Activated CD4-positive, alpha-beta T cell treated with anti-CD3 and anti-CD28 coated beads, Interleukin-2, Interleukin-4, amounts not matched to agents 100 ng/mL and 50 ng/mL, durations not matched to agents 16 hours and 8 hours (primary cell): ENCODE results near the gene VKORC1.

ENCODE experiments used
- DNase-seq: peaks from one replicate; pipeline ENCODE4 v3.0.0-alpha.2; 2020; ENCODE audit warnings: low spot score

Gene VKORC1

GRCh38 chr16:31130336-31130891 lies 35.8 kb upstream of the VKORC1 start:
- DNase-seq, result no peak

GRCh38 chr16:31129568-31130335 lies 35.2 kb upstream of the VKORC1 start:
- DNase-seq, result no peak

- DNase-seq, result no peak
Observed at GRCh38 chr16:31128711-31129567, 34.3 kb upstream of the VKORC1 start.

GRCh38 chr16:31127182-31127581 lies 32.6 kb upstream of the VKORC1 start:
- no peak for DNase-seq

GRCh38 chr16:31125844-31126243 lies 31.2 kb upstream of the VKORC1 start:
- DNase-seq, result no peak

- DNase-seq, result no peak
Observed at GRCh38 chr16:31120129-31120528, 25.5 kb upstream of the VKORC1 start.

GRCh38 chr16:31118223-31119155 lies 23.9 kb upstream of the VKORC1 start:
- no peak for DNase-seq

GRCh38 chr16:31117384-31118222 lies 23.0 kb upstream of the VKORC1 start, which contains the start of gene KAT8:
KAT8 (plus strand) TSS chr16:31117664; CDS start chr16:31117682, 18 bp downstream.
- peak; percentile 98 for DNase-seq

GRCh38 chr16:31114468-31114867 lies 19.9 kb upstream of the VKORC1 start:
- no peak for DNase-seq

- DNase-seq, result no peak
Observed at GRCh38 chr16:31113121-31114120, 18.8 kb upstream of the VKORC1 start.

GRCh38 chr16:31112711-31113110 lies 18.1 kb upstream of the VKORC1 start:
- DNase-seq, result no peak

GRCh38 chr16:31111881-31112466 lies 17.4 kb upstream of the VKORC1 start:
- no peak for DNase-seq

GRCh38 chr16:31110106-31111034 lies 15.8 kb upstream of the VKORC1 start:
- DNase-seq, result no peak

- DNase-seq, result no peak
Observed at GRCh38 chr16:31109622-31110021, 15.0 kb upstream of the VKORC1 start.

- no peak for DNase-seq
Observed at GRCh38 chr16:31108794-31109558, 14.4 kb upstream of the VKORC1 start.

- peak; percentile 84 for DNase-seq
Observed at GRCh38 chr16:31108035-31108793, 13.6 kb upstream of the VKORC1 start, which contains the start of gene BCKDK. BCKDK (plus strand) TSS chr16:31108386; CDS start chr16:31109224, 838 bp downstream.
